Central memory CD8-positive, alpha-beta T cell (primary cell): Measurements from ENCODE around the gene MYO10.
"Not testable (repeated sequence)": the region's sequence is repeated elsewhere in the genome, so short reads cannot be mapped to it uniquely, and the experiment has no call there.

Source experiments
- ATAC-seq: fragments of 150-1000 bp; cut with Tn5 transposase; replicated peaks from 2 replicates; pipeline ENCODE4 v1.10.0; 2022; ENCODE audit warnings: mild to moderate bottlenecking, moderate FRiP score, moderate number of reproducible peaks; ENCODE audit not compliant: poor library complexity, severe bottlenecking; ENCODE audit errors: extremely low read depth
- DNase-seq, 2 donors: peaks; one replicate each; pipeline ENCODE4 v3.0.0; 2021; ENCODE audit warnings: low spot score in 2 of 2
- H3K27ac Mint-ChIP-seq: one replicate; pipeline ENCODE4 v1.8.0; 2022; ENCODE audit warnings: low read depth, mild to moderate bottlenecking, moderate library complexity, mixed read lengths
- H3K27me3 Mint-ChIP-seq: one replicate; pipeline ENCODE4 v1.8.0; 2022; ENCODE audit warnings: mixed read lengths
- H3K36me3 Mint-ChIP-seq: one replicate; pipeline ENCODE4 v1.8.0; 2022; ENCODE audit warnings: mild to moderate bottlenecking, moderate library complexity, mixed read lengths; ENCODE audit not compliant: insufficient read depth
- H3K4me1 Mint-ChIP-seq: one replicate; pipeline ENCODE4 v1.8.0; 2022; ENCODE audit warnings: mixed read lengths
- H3K4me3 Mint-ChIP-seq: one replicate; pipeline ENCODE4 v1.8.0; 2022; ENCODE audit warnings: mild to moderate bottlenecking, moderate library complexity, mixed read lengths
- H3K9me3 Mint-ChIP-seq: one replicate; pipeline ENCODE4 v1.8.0; 2022; ENCODE audit warnings: mixed read lengths

Gene MYO10

DNA sequence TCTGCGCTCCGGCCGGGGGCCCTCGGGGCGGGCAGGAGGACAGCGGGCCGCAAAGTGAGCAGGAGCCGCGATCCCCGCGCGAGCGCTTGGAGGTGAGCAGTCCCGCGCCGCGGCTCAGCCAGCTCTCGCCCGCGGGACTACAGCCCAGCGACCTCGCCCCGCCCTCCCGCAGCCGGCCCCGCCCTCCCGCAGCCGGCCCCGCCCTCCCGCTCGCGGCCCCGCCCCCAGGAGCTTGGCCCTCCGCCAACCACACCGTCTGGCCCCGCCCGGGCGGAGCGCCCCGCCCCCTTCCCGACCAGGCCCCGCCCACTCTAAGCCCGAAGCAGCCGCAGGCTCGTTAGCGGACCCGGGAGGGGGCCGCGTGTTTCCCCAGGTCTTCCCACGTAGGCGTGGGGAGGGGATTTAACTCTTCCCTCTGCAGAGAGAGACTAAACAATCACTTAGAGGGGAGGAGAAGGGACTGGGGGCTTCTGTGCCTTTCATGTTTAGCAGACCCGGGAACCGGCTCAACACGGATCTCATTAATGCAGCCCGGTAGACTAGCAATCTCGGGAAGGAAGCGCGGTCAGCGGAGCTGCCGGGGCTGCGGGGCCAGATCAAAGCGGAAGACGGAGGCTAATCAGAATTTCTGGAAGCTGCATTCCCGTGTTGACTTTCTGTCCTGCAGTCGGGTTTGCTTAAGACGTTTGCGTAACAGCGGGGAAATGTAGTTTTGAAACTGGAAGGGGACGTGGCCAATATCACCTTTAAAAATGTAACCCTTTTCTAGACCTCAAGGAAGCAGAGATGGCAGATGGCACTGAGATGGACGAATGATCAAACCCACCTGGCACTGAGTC lies at the start of gene MYO10:
MYO10 (minus strand) TSS at position 139 of the 839 bp plus-strand sequence. CDS start 480 bp downstream, outside the sequence.
- Mint-ChIP-seq H3K36me3 (no peaks in the 10 kb centered on the region), H3K27ac (no peak within 1 kb of the TSS), H3K27me3 (peaks cover 63% of the 10 kb centered on the region), H3K4me1 (no peaks in the 10 kb centered on the region), H3K9me3 (peaks cover 7% of the 10 kb centered on the region), H3K4me3 (peak within 1 kb of the TSS; percentile 60)
- ATAC-seq (peak; percentile 14), DNase-seq (no peak)

DNA sequence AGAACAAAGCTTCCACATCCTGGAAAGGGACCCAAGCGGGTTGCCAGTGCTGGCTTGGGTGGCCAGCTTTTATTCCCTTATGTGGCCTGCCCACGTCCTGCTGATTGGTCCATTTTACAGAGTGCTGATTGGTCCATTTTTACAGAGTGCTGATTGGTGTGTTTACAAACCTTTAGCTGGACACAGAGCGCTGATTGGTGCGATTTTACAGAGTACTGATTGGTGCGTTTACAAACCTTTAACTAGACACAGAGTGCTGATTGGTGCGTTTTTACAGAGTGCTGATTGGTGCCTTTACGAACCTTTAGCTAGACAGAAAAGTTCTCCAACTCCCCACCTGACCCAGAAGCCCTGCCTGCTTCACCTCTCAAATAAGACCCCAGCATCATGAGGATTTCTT lies 49.2 kb upstream of the MYO10 start:
- not testable (repeated sequence) for H3K27ac Mint-ChIP-seq, DNase-seq, ATAC-seq, H3K4me3 Mint-ChIP-seq, H3K36me3 Mint-ChIP-seq, H3K9me3 Mint-ChIP-seq, H3K4me1 Mint-ChIP-seq, H3K27me3 Mint-ChIP-seq

DNA sequence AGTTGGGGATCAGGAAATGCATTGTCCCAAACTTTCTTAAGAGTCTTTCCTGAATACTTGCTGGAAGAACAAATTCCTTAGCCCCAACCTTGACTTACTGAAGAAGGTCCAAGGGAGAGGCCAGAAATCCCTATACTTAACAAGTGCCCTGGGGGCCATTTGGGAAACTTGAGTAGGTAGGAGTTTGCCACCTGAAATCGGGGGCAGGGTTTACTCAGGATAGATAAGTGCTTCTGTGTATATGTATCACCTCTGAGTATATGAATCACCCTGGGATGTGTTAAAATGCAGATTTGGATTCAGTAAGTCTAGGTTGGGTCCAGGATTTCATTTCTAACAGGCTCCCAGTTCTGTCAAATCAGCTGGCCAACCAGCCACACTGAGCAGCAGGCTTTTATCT lies 47.9 kb upstream of the MYO10 start:
- Mint-ChIP-seq H3K4me1 (no peaks in the 10 kb centered on the region), H3K36me3 (no peaks in the 10 kb centered on the region), H3K27ac (no peak overlapping the region), H3K9me3 (peaks cover 5% of the 10 kb centered on the region), H3K4me3 (no peak overlapping the region), H3K27me3 (no peaks in the 10 kb centered on the region)
- ATAC-seq: no peak
- DNase-seq: no peak

DNA sequence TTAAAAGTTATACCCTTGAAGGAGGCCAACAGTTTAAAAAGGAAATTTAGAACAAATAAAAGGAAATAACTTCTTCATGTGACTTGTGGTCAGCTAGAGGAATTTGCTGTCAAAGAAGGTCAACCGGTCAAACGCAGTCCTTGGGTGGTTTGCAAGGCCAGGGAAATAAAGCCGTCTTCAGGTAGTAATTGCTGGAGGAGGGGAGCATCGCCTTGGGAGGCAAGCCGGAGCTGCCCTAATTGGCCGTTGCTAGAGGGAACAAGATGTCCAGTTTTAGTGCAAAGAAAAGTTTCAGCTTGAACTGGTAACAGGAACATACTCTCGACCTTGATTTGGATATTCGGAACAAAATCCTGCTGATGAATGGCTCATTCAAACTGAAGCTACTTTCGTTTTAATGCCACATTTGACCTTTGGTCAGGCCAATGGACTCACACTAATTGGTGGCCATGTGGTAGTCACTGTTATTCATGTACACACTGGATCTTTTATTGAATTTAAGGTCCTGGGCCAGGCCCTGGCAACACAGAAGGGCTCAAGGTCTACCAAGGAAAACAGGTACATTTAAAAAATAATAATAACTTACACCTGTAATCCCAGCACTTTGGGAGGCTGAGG lies 47.0 kb upstream of the MYO10 start:
- Mint-ChIP-seq H3K9me3 (peaks cover 5% of the 10 kb centered on the region), H3K27me3 (no peaks in the 10 kb centered on the region), H3K36me3 (no peaks in the 10 kb centered on the region), H3K4me3 (no peak overlapping the region), H3K4me1 (no peaks in the 10 kb centered on the region), H3K27ac (no peak overlapping the region)
- ATAC-seq (no peak), DNase-seq (no peak)

DNA sequence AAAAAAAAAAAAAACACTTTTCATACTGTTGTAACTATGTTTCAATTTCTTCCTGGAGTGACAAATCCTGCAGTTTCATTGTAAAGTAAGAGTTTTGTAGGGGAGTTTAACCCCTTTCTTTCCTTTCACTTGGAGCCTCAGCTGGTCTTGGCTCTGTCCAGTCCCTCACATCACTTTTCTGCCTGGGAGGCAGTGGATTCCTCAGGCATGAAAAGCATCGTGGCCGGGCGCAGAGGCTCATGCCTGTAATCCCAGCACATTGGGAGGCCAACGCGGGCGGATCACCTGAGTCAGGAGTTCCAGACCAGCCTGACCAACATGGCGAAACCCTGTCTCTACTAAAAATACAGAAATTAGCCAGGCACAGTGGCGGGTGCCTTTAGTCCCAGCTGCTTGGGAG lies 45.6 kb upstream of the MYO10 start:
- H3K9me3 Mint-ChIP-seq: peaks cover 5% of the 10 kb centered on the region
- no peaks in the 10 kb centered on the region for H3K36me3 Mint-ChIP-seq
- DNase-seq (no peak), ATAC-seq (no peak)
- H3K4me3 Mint-ChIP-seq: no peak overlapping the region
- H3K27me3 Mint-ChIP-seq: no peaks in the 10 kb centered on the region
- H3K4me1 Mint-ChIP-seq: no peaks in the 10 kb centered on the region
- no peak overlapping the region for H3K27ac Mint-ChIP-seq

DNA sequence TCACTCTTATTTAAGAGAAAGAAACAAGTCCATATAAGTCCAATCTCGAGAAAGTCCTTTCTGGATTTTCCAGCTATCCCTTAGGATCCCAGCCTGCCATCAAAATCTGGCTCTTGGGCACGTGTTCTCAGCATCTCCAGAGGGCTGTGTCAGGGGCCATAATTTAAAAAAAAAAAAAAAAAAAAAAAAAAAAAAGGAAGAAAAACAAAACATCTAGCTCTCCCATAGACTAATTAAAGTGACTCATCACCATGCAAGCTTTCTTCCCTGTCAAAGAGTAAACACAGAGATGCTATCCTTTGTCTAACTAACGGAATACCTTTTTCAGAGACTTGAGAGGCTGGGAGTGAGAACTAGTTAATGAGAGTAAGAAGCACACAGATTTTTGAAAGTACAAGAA lies 44.9 kb upstream of the MYO10 start:
- Mint-ChIP-seq H3K4me1 (no peaks in the 10 kb centered on the region), H3K9me3 (peaks cover 5% of the 10 kb centered on the region), H3K36me3 (no peaks in the 10 kb centered on the region), H3K27ac (no peak overlapping the region), H3K27me3 (no peaks in the 10 kb centered on the region), H3K4me3 (no peak overlapping the region)
- DNase-seq: no peak
- no peak for ATAC-seq

DNA sequence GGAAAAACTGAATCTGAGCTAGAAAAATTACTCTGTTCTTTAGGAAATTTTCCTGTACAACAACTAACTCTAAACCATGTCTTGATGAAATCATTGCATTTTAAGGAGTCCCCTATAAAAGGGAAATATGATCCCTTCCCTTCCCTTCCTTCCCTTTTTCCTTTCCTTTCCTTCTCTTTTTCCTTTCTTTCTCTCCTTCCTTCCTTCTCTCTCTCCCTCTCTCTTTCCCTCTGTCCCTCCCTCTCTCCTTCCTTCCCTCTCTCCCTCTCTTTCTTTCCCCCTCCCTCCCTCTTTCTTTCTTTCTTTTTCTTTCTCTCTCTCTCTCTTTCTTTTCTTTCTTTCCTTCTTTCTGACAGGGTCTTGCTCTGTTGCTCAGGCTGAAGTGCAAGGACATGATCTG lies 42.2 kb upstream of the MYO10 start:
- H3K36me3 Mint-ChIP-seq: no peaks in the 10 kb centered on the region
- peak overlapping the region; percentile 67 for H3K27ac Mint-ChIP-seq
- H3K27me3 Mint-ChIP-seq: no peaks in the 10 kb centered on the region
- H3K9me3 Mint-ChIP-seq: peaks cover 9% of the 10 kb centered on the region
- no peaks in the 10 kb centered on the region for H3K4me1 Mint-ChIP-seq
- ATAC-seq (no peak), DNase-seq (no peak)
- no peak overlapping the region for H3K4me3 Mint-ChIP-seq

DNA sequence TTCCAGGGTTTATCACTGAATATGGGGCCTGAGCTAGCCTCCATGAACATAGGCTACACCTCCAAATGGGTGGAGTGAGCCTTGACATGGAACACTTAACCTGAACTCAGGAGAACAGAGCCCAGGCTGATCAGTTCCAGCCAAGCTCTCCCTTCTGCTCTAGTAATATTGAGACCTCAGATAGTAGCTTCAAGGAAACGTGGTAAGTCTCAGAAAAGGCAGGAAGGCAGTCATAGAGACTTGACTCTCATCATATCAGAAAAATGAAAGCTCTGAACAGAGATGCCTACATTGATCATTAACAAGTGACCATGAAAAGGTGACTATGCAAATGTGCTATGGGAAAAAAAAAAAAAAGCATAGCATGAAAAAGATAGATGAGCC lies 40.5 kb upstream of the MYO10 start:
- Mint-ChIP-seq H3K4me1 (no peaks in the 10 kb centered on the region), H3K4me3 (no peak overlapping the region), H3K27me3 (no peaks in the 10 kb centered on the region), H3K9me3 (peaks cover 10% of the 10 kb centered on the region), H3K27ac (no peak overlapping the region), H3K36me3 (no peaks in the 10 kb centered on the region)
- no peak for DNase-seq
- ATAC-seq: no peak

DNA sequence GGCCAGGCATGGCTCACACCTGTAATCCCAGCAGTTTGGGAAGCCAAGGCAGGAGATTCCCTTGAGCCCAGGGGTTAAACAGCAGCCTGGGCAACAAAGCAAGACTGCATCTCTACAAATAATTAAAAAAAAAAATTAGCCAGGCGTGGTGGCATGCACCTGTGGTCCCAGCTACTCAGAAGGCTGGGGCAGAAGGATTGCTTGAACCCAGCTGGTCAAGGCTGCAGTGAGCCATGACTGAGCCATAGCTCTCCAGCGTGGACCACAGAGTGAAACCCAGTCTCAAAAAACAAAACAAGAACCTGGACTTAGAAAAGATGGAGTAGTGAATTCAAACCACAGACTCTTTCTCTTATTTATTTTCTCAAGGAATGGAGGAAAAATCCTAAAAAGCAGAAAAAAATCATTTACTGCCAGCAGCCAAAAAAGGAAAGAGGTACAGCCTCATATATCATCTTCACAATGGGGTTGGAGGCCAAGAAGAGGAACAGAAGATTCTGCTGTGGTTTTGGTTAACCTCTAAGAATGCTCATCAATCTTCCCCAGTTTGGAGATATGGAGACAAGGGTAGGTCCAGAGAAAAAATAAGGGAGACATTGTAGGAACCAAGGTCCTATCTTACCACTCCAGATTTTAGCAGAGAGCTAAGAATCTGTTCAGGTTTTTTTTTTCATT lies 40.0 kb upstream of the MYO10 start:
- no peak for ATAC-seq
- Mint-ChIP-seq H3K9me3 (peaks cover 8% of the 10 kb centered on the region), H3K4me1 (no peaks in the 10 kb centered on the region), H3K27ac (no peak overlapping the region), H3K27me3 (no peaks in the 10 kb centered on the region), H3K36me3 (no peaks in the 10 kb centered on the region), H3K4me3 (no peak overlapping the region)
- no peak for DNase-seq

DNA sequence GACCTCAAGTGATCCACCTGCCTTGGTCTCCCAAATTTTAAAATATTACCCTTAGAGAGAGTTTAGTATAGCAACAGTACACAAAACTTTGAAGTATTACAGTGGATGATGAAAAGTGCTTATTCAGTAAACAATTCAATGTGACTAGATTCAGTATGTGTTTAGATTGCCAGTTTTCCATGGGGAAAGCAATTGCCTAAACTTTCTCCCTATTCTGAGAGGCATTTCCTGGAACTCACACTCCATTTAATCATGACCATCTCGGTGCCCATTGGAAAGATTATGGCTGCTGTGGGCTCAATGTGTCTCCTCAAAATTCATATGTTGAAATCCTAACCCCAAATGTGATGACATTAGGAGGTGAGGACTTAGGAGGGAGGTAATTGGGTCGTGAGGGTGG lies 38.9 kb upstream of the MYO10 start:
- H3K36me3 Mint-ChIP-seq: no peaks in the 10 kb centered on the region
- no peak for ATAC-seq
- DNase-seq: no peak
- peaks cover 6% of the 10 kb centered on the region for H3K9me3 Mint-ChIP-seq
- no peak overlapping the region for H3K4me3 Mint-ChIP-seq
- H3K27me3 Mint-ChIP-seq: no peaks in the 10 kb centered on the region
- no peak overlapping the region for H3K27ac Mint-ChIP-seq
- no peaks in the 10 kb centered on the region for H3K4me1 Mint-ChIP-seq

DNA sequence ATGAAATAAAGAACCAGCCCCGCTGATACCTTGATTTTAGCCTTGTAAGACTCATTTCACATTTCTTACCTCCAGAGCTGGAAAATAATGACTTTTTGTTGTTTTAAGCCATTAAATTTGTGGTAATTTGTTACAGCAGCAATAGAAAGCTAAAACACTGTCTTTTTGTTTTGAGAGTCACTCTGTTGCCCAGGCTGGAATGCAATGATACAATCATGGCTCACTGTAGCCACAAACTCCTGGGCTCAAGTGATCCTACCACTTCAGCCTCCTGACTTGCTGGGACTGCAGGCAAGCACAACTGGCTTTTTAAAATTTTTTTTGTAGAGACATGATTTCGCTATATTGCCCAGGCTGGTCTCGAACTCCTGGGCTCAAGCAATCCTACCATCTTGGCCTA lies 34.7 kb upstream of the MYO10 start:
- DNase-seq (no peak), ATAC-seq (no peak)
- Mint-ChIP-seq H3K9me3 (peaks cover 6% of the 10 kb centered on the region), H3K36me3 (no peaks in the 10 kb centered on the region), H3K27me3 (no peaks in the 10 kb centered on the region), H3K4me1 (no peaks in the 10 kb centered on the region), H3K4me3 (no peak overlapping the region), H3K27ac (no peak overlapping the region)

DNA sequence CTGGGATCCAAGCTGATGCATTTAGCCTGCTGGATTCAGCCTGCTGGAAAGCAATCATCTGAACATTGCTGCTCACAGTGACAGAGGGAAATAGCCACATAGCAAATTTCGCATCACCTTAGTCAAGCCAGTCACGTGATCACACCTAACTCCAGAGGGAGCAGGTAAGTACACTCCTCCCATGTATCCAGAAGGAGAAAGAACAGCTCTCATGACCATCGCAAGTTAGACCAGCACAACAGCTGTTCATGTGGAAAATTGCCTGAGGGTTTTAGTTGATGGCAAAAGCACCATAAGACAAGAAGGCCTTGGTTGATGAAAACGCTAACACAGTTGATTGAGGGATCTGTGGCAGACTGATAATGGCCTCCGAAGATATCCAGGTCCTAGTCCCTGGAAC lies 34.2 kb upstream of the MYO10 start:
- no peaks in the 10 kb centered on the region for H3K4me1 Mint-ChIP-seq
- ATAC-seq: no peak
- H3K27me3 Mint-ChIP-seq: no peaks in the 10 kb centered on the region
- H3K36me3 Mint-ChIP-seq: no peaks in the 10 kb centered on the region
- H3K9me3 Mint-ChIP-seq: peaks cover 6% of the 10 kb centered on the region
- no peak overlapping the region for H3K27ac Mint-ChIP-seq
- no peak overlapping the region for H3K4me3 Mint-ChIP-seq
- no peak for DNase-seq

DNA sequence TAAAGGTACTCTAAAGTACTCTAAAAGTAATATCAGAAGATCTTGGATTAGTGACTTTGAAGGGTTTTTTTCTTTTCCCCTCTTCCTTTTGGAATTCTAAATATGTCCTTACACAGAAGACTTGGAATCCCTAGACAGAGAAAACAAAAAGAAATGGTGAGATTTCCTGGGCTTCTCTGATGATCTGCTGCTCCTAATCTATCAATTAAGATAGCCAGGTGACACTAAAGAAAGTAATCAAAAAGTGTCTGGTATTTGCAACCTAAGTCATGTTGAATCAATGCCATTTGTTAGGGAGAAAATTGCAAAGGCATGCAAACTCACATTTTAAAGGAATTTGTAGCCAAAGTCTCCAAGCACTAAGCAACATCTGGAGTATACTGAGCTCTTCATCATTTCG lies 29.5 kb upstream of the MYO10 start:
- DNase-seq (no peak), ATAC-seq (no peak)
- Mint-ChIP-seq H3K4me1 (no peaks in the 10 kb centered on the region), H3K27me3 (no peaks in the 10 kb centered on the region), H3K36me3 (no peaks in the 10 kb centered on the region), H3K9me3 (no peaks in the 10 kb centered on the region), H3K27ac (no peak overlapping the region), H3K4me3 (no peak overlapping the region)
